ENCODE data around the gene GJB5. TPM values are rescaled to one million over a fixed set of nuclear protein-coding genes. Genes with fewer than 3 reads are reported as not detected.
A peak's percentile ranks its signal among the peaks of the same experiment; 100 is the strongest.
"Not testable (repeated sequence)": the region's sequence is repeated elsewhere in the genome, so short reads cannot be mapped to it uniquely, and the experiment has no call there.

The GJB5 gene
- total and polyA plus RNA-seq, 5 donors, result not detected

DNA sequence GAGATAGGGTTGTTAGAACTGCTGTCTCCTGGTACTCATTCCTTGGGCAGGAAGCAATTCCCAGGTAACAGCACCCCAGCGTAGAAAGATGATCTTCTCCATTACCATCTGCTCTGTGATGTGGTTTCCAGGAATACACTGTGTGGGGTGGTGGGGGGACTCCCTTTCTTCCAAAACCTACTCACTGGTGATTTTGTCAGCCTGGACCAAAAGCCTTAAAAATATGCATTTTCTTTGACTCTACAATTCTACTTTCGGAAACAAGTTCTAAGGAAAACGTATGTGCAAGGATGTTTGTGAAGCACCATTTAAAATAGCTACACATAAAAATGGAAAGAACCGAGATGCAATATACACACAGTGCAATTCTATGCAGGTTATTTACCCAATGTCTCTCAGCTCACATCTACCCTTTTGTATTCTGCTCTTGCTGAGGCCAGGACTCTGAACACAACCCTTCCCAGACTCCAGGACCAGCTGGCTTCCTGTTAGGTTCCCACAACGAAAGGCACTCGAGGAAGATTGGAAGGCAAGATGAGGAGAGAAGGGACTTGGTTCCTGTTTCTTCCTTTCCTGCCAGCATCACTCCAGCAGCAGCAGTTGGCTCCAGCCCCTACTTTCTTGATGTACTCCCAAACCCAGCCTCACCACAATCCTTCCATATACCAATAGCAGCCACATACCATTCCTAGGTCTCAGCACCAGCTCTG, 33.0 kb upstream of the GJB5 start:
- H3K27me3 ChIP-seq (ENCODE audit: control insufficient read depth, insufficient read depth), result no peaks in the 10 kb centered on the region
- H3K4me1 ChIP-seq (ENCODE audit: control insufficient read depth, insufficient read depth, low read length), result no peaks in the 10 kb centered on the region
- intact Hi-C loops (cut with DNase I), result no loop called here
- H3K4me3 ChIP-seq (ENCODE audit: low read length), result no peak overlapping the region
- no peak for ATAC-seq
- 68% methylated on average over 6 of the region's 6 CpGs for WGBS
- H3K9me3 ChIP-seq (ENCODE audit: control insufficient read depth, low read length), result peaks cover 2% of the 10 kb centered on the region
- no peak overlapping the region for H3K27ac ChIP-seq (ENCODE audit: low read length)
- no peak for DNase-seq

DNA sequence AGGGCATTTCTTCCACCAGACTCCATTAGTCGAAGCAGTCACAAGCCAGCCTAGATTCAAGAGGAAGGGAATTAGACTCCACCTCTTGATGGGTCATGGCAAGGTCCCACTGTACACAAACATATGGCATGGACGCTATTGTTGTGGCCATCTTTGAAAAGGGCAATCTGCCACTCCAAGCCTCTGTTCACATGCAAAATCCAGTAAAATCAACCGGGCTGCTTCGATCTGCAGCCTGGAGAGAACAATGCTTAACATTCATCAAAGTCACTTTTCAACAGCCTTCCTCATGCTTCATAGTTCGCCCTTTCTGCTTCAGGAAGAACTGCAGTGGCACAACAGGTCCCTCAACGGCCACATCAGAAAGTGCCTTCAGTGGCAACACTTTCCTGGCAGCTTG, 28.0 kb upstream of the GJB5 start:
- Histone ChIP-seq H3K4me1 (ENCODE audit: control insufficient read depth, insufficient read depth, low read length) (no peaks in the 10 kb centered on the region), H3K27me3 (ENCODE audit: control insufficient read depth, insufficient read depth) (no peaks in the 10 kb centered on the region), H3K27ac (ENCODE audit: low read length) (no peak overlapping the region), H3K9me3 (ENCODE audit: control insufficient read depth, low read length) (no peaks in the 10 kb centered on the region), H3K4me3 (ENCODE audit: low read length) (no peak overlapping the region)
- ATAC-seq (no peak), DNase-seq (no peak)
- intact Hi-C loops (cut with DNase I), result no loop called here
- WGBS, result 68% methylated on average over 6 of the region's 6 CpGs

DNA sequence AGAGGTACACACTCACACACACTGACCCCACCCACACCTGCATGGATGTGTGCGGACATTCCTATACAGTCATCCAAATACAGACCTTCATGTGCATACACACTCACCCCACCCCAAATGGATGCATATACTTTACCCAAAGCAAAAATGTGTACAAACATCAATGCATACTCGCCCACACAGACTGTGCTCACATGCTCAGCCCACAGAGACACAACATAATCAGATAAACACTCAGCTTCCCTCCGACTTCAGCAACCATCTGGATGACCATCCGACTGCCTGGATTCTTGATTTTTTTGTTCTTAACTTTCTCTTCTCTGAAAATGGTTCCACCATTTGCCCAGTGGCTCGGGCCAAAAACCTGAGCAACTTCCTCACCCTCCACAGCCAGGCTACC, 24.4 kb upstream of the GJB5 start:
- ATAC-seq (no peak), DNase-seq (no peak)
- Histone ChIP-seq H3K4me3 (ENCODE audit: low read length) (no peak overlapping the region), H3K27ac (ENCODE audit: low read length) (no peak overlapping the region), H3K4me1 (ENCODE audit: control insufficient read depth, insufficient read depth, low read length) (no peaks in the 10 kb centered on the region), H3K27me3 (ENCODE audit: control insufficient read depth, insufficient read depth) (no peaks in the 10 kb centered on the region), H3K9me3 (ENCODE audit: control insufficient read depth, low read length) (no peaks in the 10 kb centered on the region)
- WGBS, result 72% methylated on average over 5 of the region's 5 CpGs
- intact Hi-C loops (cut with DNase I), result no loop called here

DNA sequence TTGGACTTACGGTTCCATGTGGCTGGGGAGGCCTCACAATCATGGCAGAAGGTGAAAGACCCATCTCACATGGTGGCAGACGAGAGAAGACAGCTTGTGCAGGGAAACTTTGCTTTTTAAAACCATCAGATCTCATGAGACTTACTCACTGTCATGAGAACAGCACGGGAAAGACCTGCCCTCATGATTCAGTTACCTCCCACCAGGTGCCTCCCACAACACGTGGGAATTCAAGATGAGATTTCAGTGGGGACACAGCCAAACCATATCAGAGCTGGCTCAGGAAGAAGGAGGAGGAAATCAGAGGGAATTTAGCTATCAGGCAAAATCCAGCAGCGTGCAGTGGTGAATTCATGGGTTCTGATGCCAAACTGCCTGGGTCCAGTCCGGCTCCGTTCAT, 22.0 kb upstream of the GJB5 start:
- DNase-seq; H3K4me3 ChIP-seq (ENCODE audit: low read length); H3K4me1 ChIP-seq (ENCODE audit: control insufficient read depth, insufficient read depth, low read length); H3K27ac ChIP-seq (ENCODE audit: low read length); intact Hi-C loops (cut with DNase I); H3K9me3 ChIP-seq (ENCODE audit: control insufficient read depth, low read length); ATAC-seq; H3K27me3 ChIP-seq (ENCODE audit: control insufficient read depth, insufficient read depth): not testable (repeated sequence)
- 47% methylated on average over 7 of the region's 7 CpGs for WGBS

DNA sequence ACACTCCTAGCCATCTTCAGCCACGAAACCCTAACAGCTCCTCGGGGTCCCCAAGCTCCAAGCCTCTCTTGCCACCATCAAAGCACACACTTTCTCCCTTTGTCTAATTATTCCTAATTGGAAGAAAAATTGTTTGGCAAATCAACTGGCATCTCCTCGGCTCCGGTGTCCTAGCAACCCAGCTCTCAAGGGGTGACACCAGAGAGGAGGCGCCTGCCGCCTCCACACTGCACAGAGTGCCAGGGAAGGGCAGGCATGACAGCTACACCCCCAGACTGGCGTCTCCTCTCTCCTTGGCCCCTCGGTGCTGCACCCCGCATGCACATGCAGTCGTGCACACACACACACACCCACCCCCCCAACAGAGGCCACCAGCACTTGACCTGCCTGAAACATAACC, 18.2 kb upstream of the GJB5 start:
- Histone ChIP-seq H3K4me1 (ENCODE audit: control insufficient read depth, insufficient read depth, low read length) (no peaks in the 10 kb centered on the region), H3K9me3 (ENCODE audit: control insufficient read depth, low read length) (no peaks in the 10 kb centered on the region), H3K4me3 (ENCODE audit: low read length) (no peak overlapping the region), H3K27me3 (ENCODE audit: control insufficient read depth, insufficient read depth) (no peaks in the 10 kb centered on the region), H3K27ac (ENCODE audit: low read length) (no peak overlapping the region)
- intact Hi-C loops (cut with DNase I), result no loop called here
- ATAC-seq (no peak), DNase-seq (no peak)
- WGBS, result 72% methylated on average over 10 of the region's 10 CpGs

DNA sequence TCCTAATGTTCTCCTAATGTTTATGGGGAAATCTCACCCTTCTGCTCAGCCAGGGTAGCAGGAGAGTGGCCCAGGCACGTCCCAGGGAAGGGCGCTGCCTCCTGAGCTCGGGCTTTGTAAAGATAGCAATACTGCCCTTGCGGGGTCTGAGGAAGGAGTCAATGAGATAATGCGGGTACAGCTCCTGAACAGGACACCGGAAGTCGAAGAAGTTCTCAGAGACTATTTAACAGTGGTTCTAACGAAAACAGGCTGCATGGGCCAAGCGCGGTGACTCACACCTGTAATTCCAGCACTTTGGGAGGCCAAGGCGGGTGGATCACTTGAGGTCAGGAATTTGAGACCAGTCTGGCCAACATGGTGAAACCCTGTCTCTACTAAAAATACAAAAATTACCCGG, 17.6 kb upstream of the GJB5 start:
- H3K27ac ChIP-seq (ENCODE audit: low read length); DNase-seq; H3K4me3 ChIP-seq (ENCODE audit: low read length); H3K27me3 ChIP-seq (ENCODE audit: control insufficient read depth, insufficient read depth); H3K9me3 ChIP-seq (ENCODE audit: control insufficient read depth, low read length); ATAC-seq; intact Hi-C loops (cut with DNase I); H3K4me1 ChIP-seq (ENCODE audit: control insufficient read depth, insufficient read depth, low read length): not testable (repeated sequence)
- 72% methylated on average over 12 of the region's 12 CpGs for WGBS

DNA sequence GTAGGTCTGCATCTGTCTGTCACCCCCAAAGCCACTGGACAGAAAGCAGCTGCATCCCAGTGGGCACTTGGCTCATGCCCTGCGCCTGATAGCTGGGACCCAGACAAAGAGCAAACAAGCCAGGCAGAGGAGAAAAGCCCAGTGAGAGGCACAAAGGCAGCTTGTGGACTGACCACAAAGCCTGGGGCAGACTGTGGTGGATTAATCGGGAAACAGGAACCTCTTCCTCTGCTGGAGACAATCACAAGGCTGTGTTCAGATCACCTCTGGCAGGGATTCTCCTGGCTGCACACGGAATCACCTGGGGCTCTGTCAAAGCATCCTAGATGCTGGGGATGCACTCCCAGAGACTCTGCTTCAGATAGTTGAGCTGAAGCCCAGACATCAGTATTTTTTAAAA, 15.2 kb upstream of the GJB5 start:
- H3K4me1 ChIP-seq (ENCODE audit: control insufficient read depth, insufficient read depth, low read length), result no peaks in the 10 kb centered on the region
- H3K27me3 ChIP-seq (ENCODE audit: control insufficient read depth, insufficient read depth), result no peaks in the 10 kb centered on the region
- intact Hi-C loops (cut with DNase I), result loop anchor here in 2 of 4 donors (5.0 to 10.0 kb wide), 4 partner anchors 285 to 1105 kb away; no protein-coding TSS in a partner anchor

DNA sequence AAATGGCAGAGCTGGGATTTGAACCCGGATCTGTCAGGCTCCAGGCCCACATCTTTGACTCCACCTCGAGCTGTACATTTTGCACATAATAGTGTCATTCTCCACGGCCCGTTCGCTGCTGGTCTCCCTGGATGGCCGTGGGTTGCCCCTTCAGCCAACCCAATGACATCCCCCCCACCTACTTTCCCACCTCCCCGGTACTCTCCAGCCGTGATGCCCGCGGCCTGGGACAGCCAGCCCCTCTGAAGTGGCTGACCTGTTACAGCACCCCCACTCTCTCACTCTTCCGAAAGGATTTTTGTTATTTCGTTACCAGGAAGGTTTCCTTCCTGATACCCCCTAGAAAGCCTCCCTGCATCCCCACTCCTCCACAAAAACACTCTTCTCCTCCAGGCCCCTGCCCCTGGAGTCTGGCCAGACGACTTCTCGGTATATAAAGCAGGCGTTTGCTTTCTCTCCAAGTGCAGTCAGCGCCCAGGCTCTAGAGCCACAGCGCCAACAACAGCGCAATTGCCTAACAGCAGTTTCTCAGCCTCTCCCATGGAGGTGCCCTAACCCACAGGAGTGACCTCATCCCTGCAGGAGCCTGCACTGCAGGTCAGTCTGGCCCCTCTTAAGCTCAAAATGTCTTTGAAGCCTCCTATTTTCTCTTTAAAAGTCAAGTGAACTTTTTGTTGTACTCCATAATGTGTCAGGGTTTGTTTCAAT, 14.5 kb upstream of the GJB5 start:
- ATAC-seq (no peak), DNase-seq (no peak)
- WGBS, result 37% methylated on average over 18 of the region's 18 CpGs
- Histone ChIP-seq H3K4me3 (ENCODE audit: low read length) (no peak overlapping the region), H3K4me1 (ENCODE audit: control insufficient read depth, insufficient read depth, low read length) (no peaks in the 10 kb centered on the region), H3K27me3 (ENCODE audit: control insufficient read depth, insufficient read depth) (no peaks in the 10 kb centered on the region), H3K9me3 (ENCODE audit: control insufficient read depth, low read length) (no peaks in the 10 kb centered on the region), H3K27ac (ENCODE audit: low read length) (no peak overlapping the region)
- intact Hi-C loops (cut with DNase I), result loop anchor here in 2 of 4 donors (5.0 to 10.0 kb wide), 4 partner anchors 286 to 1106 kb away; no protein-coding TSS in a partner anchor

More for the DNA sequence above, 15.2 kb upstream of the GJB5 start:
- DNase-seq, result no peak
- 52% methylated on average over 3 of the region's 3 CpGs for WGBS
- Histone ChIP-seq H3K4me3 (ENCODE audit: low read length) (no peak overlapping the region), H3K9me3 (ENCODE audit: control insufficient read depth, low read length) (no peaks in the 10 kb centered on the region), H3K27ac (ENCODE audit: low read length) (no peak overlapping the region)
- ATAC-seq, result no peak

DNA sequence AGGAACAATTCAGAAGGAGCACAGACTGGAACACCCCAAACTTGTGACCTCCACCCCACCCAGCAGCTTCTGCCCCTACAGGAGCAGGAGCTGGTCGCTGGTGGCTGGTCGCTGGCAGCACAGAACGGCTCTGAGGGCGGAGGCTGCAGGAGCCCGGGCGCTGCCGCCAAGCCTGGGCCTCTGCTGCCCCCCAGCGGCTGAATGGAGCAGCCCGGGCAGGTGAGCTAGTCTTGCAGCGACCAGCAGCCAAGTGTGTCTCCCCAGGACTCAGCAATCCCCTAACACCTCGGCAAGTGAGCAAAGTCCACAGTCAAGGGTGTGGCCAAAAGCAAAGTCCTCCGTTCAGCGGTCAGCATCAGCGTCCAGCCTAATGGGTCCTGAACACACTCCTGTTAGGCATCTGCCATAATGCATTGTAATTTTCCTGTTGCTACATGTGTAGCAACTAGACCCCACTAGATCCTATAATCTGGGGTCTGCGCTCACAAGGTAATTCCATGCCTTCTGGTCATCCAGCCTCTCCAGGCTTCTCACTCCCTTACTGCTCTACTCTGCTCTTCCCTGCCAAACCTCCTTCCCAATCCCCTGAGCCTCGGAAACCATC, 12.1 kb upstream of the GJB5 start:
- H3K4me3 ChIP-seq (ENCODE audit: low read length), result no peak overlapping the region
- H3K4me1 ChIP-seq (ENCODE audit: control insufficient read depth, insufficient read depth, low read length), result no peaks in the 10 kb centered on the region
- no peaks in the 10 kb centered on the region for H3K27me3 ChIP-seq (ENCODE audit: control insufficient read depth, insufficient read depth)
- intact Hi-C loops (cut with DNase I), result loop anchor here in 2 of 4 donors (5.0 to 10.0 kb wide), 4 partner anchors 288 to 1108 kb away; no protein-coding TSS in a partner anchor
- peak; percentile 85 to 90 for ATAC-seq
- H3K27ac ChIP-seq (ENCODE audit: low read length), result no peak overlapping the region
- peak; percentile 75 to 91 (median 91) for DNase-seq
- WGBS, result 11% methylated on average over 16 of the region's 16 CpGs
- H3K9me3 ChIP-seq (ENCODE audit: control insufficient read depth, low read length), result no peaks in the 10 kb centered on the region

DNA sequence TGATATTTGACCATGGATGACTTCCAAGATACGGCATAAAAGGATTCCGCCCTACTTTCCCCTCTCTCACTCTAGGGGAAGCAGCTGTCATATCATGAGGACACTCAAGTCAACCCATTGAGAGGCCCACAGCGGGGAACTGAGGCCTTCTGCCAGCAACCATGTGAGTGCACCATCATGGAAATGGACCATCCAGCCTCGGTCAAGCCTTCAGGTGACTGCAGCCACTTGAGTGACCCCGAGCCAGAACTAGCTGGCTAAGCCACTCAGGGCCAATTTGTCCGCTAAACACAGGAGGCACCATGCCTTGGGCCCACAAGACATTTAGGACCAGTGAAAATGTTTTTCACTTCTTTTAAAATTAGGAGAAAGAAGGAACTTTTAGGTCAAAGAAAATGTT, 11.1 kb upstream of the GJB5 start:
- Histone ChIP-seq H3K4me3 (ENCODE audit: low read length) (no peak overlapping the region), H3K9me3 (ENCODE audit: control insufficient read depth, low read length) (no peaks in the 10 kb centered on the region), H3K27me3 (ENCODE audit: control insufficient read depth, insufficient read depth) (no peaks in the 10 kb centered on the region), H3K4me1 (ENCODE audit: control insufficient read depth, insufficient read depth, low read length) (no peaks in the 10 kb centered on the region), H3K27ac (ENCODE audit: low read length) (no peak overlapping the region)
- DNase-seq (no peak), ATAC-seq (no peak)
- intact Hi-C loops (cut with DNase I), result loop anchor here in 2 of 4 donors (5.0 to 10.0 kb wide), 4 partner anchors 289 to 1109 kb away; no protein-coding TSS in a partner anchor
- WGBS, result 71% methylated on average over 6 of the region's 6 CpGs

DNA sequence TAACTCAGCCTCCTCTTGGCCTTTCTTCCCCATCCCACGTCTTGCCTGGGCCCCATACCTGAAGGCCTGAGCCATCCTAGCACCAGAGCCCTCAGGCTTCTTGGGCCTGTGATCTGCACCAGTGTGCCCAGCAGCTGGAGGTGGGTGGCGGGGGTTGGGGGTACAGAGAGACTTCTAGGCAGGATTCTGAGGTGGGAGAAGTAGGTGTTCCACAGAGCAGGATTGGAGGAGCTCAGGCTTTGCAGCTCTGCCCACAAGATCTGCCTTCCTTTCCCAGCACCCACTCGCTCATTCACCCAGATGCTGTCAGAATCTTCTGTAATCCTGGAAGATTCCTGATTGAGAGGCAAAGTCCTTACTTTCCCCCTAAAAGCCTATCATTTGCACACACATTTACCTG, 10.0 kb upstream of the GJB5 start:
- ATAC-seq (no peak), DNase-seq (no peak)
- H3K4me3 ChIP-seq (ENCODE audit: low read length), result no peak overlapping the region
- no peaks in the 10 kb centered on the region for H3K27me3 ChIP-seq (ENCODE audit: control insufficient read depth, insufficient read depth)
- intact Hi-C loops (cut with DNase I), result loop anchor here in 2 of 4 donors (5.0 to 10.0 kb wide), 4 partner anchors 290 to 1110 kb away; no protein-coding TSS in a partner anchor
- no peak overlapping the region for H3K27ac ChIP-seq (ENCODE audit: low read length)
- H3K4me1 ChIP-seq (ENCODE audit: control insufficient read depth, insufficient read depth, low read length), result no peaks in the 10 kb centered on the region
- H3K9me3 ChIP-seq (ENCODE audit: control insufficient read depth, low read length), result no peaks in the 10 kb centered on the region
- 79% methylated on average over 3 of the region's 3 CpGs for WGBS

Measured in right cardiac atrium (tissue), 5 donors.